Activated CD8-positive, alpha-beta memory T cell treated with anti-CD3 and anti-CD28 coated beads, Interleukin-2, amount 10 ng/mL, durations not matched to agents 7 days and 5 days (primary cell): ENCODE data around the gene GALR3. TPM values are rescaled to one million over a fixed set of nuclear protein-coding genes. Genes with fewer than 3 reads are reported as not detected.
A peak's percentile ranks its signal among the peaks of the same experiment; 100 is the strongest.

Experiments
- ATAC-seq: fragments of 150-1000 bp; cut with Tn5 transposase; one replicate; pipeline ENCODE4 v1.10.0; 2021; ENCODE audit warnings: moderate library complexity
- CTCF ChIA-PET: fragments of 350-600 bp; sonication (Branson Sonifier 250); formaldehyde crosslinking; loops from one replicate; lab custom pipeline; 2021; ENCODE audit warnings: antibody characterized with exemption; lab: Charles Lee
- DNase-seq: peaks from one replicate; pipeline ENCODE4 v3.0.0-alpha.2; 2020
- H3K27ac Mint-ChIP-seq: one replicate; pipeline ENCODE4 v1.8.0; 2021; ENCODE audit warnings: mild to moderate bottlenecking, mixed read lengths
- H3K27me3 Mint-ChIP-seq: one replicate; pipeline ENCODE4 v1.8.0; 2021; ENCODE audit warnings: mixed read lengths
- H3K36me3 Mint-ChIP-seq: one replicate; pipeline ENCODE4 v1.8.0; 2021; ENCODE audit warnings: mild to moderate bottlenecking, mixed read lengths
- H3K4me1 Mint-ChIP-seq: one replicate; pipeline ENCODE4 v1.8.0; 2021; ENCODE audit warnings: mixed read lengths
- H3K4me3 Mint-ChIP-seq: one replicate; pipeline ENCODE4 v1.8.0; 2021; ENCODE audit warnings: mild to moderate bottlenecking, moderate library complexity, mixed read lengths
- H3K9me3 Mint-ChIP-seq: one replicate; pipeline ENCODE4 v1.8.0; 2022; ENCODE audit warnings: low read depth, mixed read lengths
- total RNA-seq, 2 experiments: library from RNA; stranded (reverse); gene quantifications; one replicate each; pipeline ENCODE4 v1.2.3, GENCODE V29; 2021

Gene GALR3
- total RNA-seq, 2 experiments from 2014 or later = not detected

DNA sequence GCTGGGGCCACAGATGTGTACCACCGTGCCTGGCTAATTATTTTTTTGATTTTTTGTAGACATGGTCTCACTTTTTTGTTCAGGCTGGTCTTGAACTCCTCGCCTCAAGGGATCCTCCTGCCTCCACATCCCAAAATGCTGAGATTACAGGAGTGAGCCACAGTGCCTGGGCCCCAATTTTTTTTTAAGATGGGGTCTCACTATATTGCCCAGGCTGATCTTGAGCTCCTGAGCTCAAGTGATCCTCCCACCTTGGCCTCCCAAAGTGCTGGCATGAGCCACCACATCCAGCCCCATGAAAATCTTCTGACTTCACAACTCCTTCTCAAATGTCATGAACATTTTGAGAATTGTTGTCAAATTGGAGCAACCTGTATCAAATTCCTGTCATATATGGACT is 23.3 kb downstream of the GALR3 start:
- ATAC-seq (no peak), DNase-seq (no peak)
- Mint-ChIP-seq H3K36me3 (peaks cover 16% of the 10 kb centered on the region), H3K9me3 (no peaks in the 10 kb centered on the region), H3K4me3 (no peak overlapping the region), H3K27ac (no peak overlapping the region), H3K4me1 (peaks cover 48% of the 10 kb centered on the region), H3K27me3 (no peaks in the 10 kb centered on the region)
- CTCF ChIA-PET = interaction anchor here (1.4 to 3.5 kb wide), 2 partner anchors 11 to 28 kb away, joined by 3 to 16 read pairs; no protein-coding TSS in a partner anchor

DNA sequence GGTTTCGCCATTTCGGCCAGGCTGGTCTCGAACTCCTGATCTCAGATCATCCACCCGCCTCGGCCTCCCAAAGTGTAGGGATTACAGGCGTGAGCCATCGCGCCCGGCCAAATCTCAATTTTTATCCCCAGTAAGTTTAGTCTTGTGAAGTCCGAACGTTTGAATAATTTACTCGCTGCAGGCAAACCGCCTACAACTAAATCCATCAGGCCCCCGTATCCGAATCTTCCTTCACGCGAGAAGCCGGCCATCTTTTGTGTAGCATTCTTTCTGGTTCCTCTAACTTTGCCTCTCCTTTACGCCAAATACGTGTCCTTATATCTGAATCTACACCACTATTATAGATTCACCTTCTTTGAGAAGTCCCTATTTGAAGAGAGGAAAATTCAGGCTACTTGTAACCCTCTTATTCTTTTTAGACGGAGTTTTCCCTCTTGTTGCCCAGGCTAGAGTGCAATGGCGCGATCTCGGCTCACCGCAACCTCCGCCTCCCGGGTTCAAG is 25.5 kb downstream of the GALR3 start:
- no peak for ATAC-seq
- CTCF ChIA-PET = interaction anchor here (0.7 to 4.6 kb wide), 6 partner anchors 10 to 85 kb away, joined by 3 to 28 read pairs (median 4); no protein-coding TSS in a partner anchor
- H3K9me3 Mint-ChIP-seq = no peaks in the 10 kb centered on the region
- peaks cover 46% of the 10 kb centered on the region for H3K4me1 Mint-ChIP-seq
- peak overlapping the region; percentile 96 for H3K27ac Mint-ChIP-seq
- peak; percentile 57 for DNase-seq
- peak overlapping the region; percentile 93 for H3K4me3 Mint-ChIP-seq
- peaks cover 24% of the 10 kb centered on the region for H3K36me3 Mint-ChIP-seq
- H3K27me3 Mint-ChIP-seq = no peaks in the 10 kb centered on the region

DNA sequence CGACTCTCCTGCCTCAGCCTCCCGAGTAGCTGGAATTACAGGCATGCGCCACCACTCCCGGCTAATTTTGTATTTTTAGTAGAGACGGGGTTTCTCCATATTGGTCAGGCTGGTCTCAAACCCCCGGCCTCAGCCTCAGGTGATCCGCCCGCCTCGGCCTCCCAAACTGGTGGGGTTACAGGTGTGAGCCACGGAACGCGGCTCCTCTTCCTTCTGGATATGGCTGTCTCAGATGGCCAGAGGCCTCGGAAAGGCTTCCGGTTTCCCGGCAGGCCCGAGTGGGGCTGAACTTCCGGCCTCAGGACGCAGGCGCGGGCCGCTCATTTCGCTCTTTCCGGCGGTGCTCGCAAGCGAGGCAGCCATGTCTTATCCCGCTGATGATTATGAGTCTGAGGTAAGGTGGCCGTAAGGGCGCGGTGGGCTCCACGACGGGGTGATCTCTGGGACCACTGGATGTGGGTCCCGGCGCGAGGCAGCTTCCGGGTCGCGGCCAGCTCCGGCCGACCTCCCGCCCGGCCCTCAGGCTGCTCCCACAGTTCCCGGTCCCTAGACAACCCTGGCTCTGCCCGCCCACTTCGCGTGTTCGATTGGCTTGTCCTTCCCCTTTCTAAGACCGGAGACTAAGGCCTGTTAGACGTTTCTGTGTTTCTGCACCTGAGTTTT is 26.0 kb downstream of the GALR3 start, which contains the start of gene EIF3L:
Gene EIF3L, plus strand, starts transcription at position 331 of the 663 bp plus-strand sequence. Its CDS starts 31 bp downstream, at position 362.
- H3K9me3 Mint-ChIP-seq = no peaks in the 10 kb centered on the region
- peak; percentile 80 for ATAC-seq
- peak within 1 kb of the TSS; percentile 93 for H3K4me3 Mint-ChIP-seq
- H3K4me1 Mint-ChIP-seq = peaks cover 50% of the 10 kb centered on the region
- CTCF ChIA-PET = interaction anchor here (0.7 to 4.6 kb wide), 5 partner anchors 9 to 82 kb away, joined by 3 to 28 read pairs (median 4); no protein-coding TSS in a partner anchor
- peaks cover 29% of the 10 kb centered on the region for H3K36me3 Mint-ChIP-seq
- DNase-seq = peak; percentile 94
- no peaks in the 10 kb centered on the region for H3K27me3 Mint-ChIP-seq
- peak within 1 kb of the TSS; percentile 96 for H3K27ac Mint-ChIP-seq

DNA sequence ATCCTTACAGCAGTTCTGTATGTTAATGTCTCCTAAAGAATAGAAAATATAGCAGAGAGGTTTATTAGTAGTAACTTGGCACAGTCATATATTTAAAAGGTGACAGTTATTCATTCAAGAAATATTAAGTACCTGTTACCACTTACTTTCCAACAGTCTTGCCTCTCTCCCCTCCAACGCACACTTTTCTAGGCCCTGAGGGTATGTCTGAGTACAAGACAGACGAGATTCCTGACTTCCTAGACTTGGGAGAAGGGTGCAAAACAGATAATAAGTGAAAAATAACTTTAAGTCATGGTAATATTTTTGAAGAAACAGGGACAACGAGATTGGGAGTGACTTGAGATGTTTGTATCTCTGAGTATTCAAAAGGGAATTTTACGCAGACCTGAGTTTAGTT is 27.6 kb downstream of the GALR3 start:
- DNase-seq (no peak), ATAC-seq (no peak)
- H3K36me3 Mint-ChIP-seq = peaks cover 43% of the 10 kb centered on the region
- peak overlapping the region; percentile 93 for H3K4me3 Mint-ChIP-seq
- CTCF ChIA-PET = interaction anchor here (1.2 to 4.6 kb wide), 3 partner anchors 9 to 80 kb away, joined by 4 to 28 read pairs (median 4); no protein-coding TSS in a partner anchor
- H3K9me3 Mint-ChIP-seq = no peaks in the 10 kb centered on the region
- H3K4me1 Mint-ChIP-seq = peaks cover 48% of the 10 kb centered on the region
- H3K27me3 Mint-ChIP-seq = no peaks in the 10 kb centered on the region
- H3K27ac Mint-ChIP-seq = no peak overlapping the region

DNA sequence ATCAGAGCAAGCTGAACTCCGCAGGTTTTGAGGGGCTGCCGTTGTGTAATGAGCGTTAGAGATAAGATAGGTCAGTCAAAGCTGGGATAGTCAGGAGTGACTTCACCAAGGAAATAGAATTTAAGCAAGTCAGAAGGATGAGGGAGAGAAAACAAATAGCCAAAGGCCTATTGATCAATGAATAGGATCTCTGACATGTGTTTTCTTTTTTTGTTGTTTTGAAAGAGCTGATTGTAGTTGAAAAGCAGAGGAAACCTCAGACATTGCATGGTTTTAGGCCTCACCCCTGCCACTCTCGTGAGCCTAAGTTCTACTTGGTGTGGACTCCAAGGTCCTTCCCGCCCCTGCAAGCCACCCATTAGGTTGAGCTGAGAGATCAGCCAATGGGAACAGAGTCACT is 29.2 kb downstream of the GALR3 start:
- Mint-ChIP-seq H3K9me3 (no peaks in the 10 kb centered on the region), H3K4me3 (no peak overlapping the region), H3K27ac (no peak overlapping the region), H3K27me3 (no peaks in the 10 kb centered on the region), H3K4me1 (peaks cover 46% of the 10 kb centered on the region), H3K36me3 (peaks cover 50% of the 10 kb centered on the region)
- CTCF ChIA-PET = interaction anchor here (1.0 to 1.2 kb wide), 2 partner anchors 11 to 34 kb away, joined by 3 to 4 read pairs; no protein-coding TSS in a partner anchor
- ATAC-seq (no peak), DNase-seq (no peak)

DNA sequence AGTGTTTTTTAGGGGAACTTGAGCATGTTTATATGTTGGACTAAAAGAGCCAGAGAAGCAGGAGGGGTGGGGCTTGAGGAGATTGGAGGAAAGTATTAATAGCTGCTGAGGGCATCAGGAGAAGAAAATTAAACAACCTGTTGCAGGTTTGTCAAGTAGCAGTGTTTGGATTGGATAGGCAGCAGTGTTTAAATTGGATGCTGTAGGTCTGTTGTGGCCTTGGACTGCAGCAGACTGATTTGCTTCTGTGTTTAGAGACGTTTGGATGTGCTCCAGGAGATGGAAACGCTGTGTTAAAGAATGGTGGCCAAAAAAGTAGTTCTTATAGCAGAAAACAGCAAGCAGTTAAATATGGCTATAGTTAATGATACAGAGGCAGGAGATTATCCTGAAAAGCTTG is 31.8 kb downstream of the GALR3 start:
- H3K27me3 Mint-ChIP-seq = no peaks in the 10 kb centered on the region
- peaks cover 33% of the 10 kb centered on the region for H3K4me1 Mint-ChIP-seq
- ATAC-seq (no peak), DNase-seq (no peak)
- no peak overlapping the region for H3K27ac Mint-ChIP-seq
- peaks cover 54% of the 10 kb centered on the region for H3K36me3 Mint-ChIP-seq
- CTCF ChIA-PET = interaction anchor here (0.9 to 3.0 kb wide), 4 partner anchors 9 to 79 kb away, joined by 3 to 16 read pairs (median 7); no protein-coding TSS in a partner anchor
- no peak overlapping the region for H3K4me3 Mint-ChIP-seq
- H3K9me3 Mint-ChIP-seq = no peaks in the 10 kb centered on the region

DNA sequence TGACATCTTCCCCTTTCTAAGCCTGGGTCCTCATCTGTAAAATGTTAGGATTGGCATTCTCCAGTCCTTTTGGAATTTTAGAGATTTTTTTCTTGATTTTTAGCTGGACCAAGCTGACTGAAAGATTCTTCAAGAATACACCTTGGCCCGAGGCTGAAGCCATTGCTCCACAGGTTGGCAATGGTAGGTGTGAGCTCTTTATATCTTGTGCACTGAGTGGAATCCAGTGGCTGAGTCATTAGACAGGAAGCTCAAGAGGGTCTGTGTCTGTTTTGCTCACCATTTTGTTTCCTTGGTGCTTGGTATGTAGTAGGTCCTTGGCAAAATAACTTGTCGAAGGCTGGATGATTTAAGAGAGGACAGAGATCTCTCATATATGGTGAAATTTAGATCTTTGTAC is 32.3 kb downstream of the GALR3 start:
- CTCF ChIA-PET = interaction anchor here (0.8 to 3.0 kb wide), 6 partner anchors 8 to 79 kb away, joined by 3 to 16 read pairs (median 4); no protein-coding TSS in a partner anchor
- peaks cover 54% of the 10 kb centered on the region for H3K36me3 Mint-ChIP-seq

DNA sequence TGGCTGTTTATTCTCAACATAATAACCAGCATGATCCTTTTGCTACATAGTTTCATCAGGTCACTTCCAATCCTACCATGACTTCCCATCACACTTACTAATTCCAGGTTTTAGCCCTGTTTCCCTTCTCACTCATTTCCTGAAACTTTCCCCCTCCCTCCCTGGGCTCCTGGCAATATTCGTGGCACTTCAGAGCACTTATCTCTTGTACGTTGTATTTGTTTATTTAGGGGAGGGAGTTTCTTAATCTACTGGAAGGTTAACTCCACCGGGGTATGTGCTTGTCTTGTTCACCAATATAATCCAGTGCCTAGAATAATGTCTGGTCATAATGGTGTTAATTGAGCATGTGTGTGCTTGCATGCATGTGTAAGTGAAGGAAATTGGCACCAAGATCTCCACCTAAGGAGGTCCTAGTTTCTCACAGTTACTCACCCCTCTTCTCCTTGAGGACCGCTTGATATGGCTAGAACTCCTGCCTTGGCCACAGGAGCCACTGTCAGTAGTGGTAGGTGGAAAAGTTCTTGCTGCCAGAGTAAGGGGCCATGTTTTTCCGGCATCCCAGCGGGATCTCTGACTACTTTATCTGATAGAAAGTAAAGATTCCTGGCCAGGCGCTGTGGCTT is 37.7 kb downstream of the GALR3 start:
- no peak overlapping the region for H3K27ac Mint-ChIP-seq
- no peaks in the 10 kb centered on the region for H3K9me3 Mint-ChIP-seq
- H3K4me1 Mint-ChIP-seq = peaks cover 3% of the 10 kb centered on the region
- no peaks in the 10 kb centered on the region for H3K27me3 Mint-ChIP-seq
- no peak overlapping the region for H3K4me3 Mint-ChIP-seq
- DNase-seq = no peak
- peaks cover 50% of the 10 kb centered on the region for H3K36me3 Mint-ChIP-seq
- CTCF ChIA-PET = interaction anchor here (1.4 to 6.5 kb wide), 6 partner anchors 17 to 105 kb away, joined by 3 to 138 read pairs (median 8); partner anchors contain the start of genes ANKRD54 and GCAT
- no peak for ATAC-seq

More for the DNA sequence above, 32.3 kb downstream of the GALR3 start:
- Mint-ChIP-seq H3K9me3 (no peaks in the 10 kb centered on the region), H3K4me3 (no peak overlapping the region), H3K4me1 (peaks cover 29% of the 10 kb centered on the region), H3K27ac (no peak overlapping the region), H3K27me3 (no peaks in the 10 kb centered on the region)
- ATAC-seq (no peak), DNase-seq (no peak)

DNA sequence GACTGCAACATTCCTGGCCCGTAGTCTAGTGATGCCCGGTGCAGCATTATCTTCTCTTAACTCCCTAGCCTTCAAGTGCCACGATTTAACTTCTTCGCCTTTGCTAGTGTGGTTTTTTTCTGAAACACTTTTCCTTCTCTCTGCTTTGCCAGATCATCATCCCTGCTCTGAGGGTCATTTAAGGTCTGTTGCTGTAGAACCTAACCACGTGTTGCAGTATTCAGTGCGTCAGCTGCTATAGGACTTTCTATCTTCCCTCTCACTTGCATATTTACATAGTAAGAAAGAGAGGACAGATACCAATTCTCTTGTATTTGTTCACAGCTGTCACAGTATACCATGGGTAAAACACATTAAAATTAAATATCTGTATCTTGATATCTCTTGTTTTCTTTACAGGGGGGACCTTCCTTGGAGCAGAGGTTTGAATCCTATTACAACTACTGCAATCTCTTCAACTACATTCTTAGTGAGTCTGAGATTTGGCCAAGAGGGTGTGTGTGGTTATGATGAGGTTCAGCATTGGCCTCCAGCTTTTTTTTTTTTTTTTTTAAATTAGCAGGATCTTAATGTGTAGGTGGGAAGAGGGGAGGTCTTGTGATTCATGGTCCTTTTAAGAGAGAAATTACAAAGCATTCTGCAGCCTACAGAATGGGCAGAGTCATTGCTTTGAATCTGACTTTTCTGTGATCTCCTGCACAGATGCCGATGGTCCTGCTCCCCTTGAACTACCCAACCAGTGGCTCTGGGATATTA is 39.6 kb downstream of the GALR3 start:
- no peak overlapping the region for H3K27ac Mint-ChIP-seq
- ATAC-seq (no peak), DNase-seq (no peak)
- CTCF ChIA-PET = interaction anchor here (0.6 to 6.5 kb wide), 38 partner anchors 8 to 324 kb away, joined by 3 to 138 read pairs (median 6); partner anchors contain the start of genes ANKRD54, C22orf23, EIF3L and GALR3
- no peaks in the 10 kb centered on the region for H3K9me3 Mint-ChIP-seq
- no peaks in the 10 kb centered on the region for H3K27me3 Mint-ChIP-seq
- H3K4me3 Mint-ChIP-seq = no peak overlapping the region
- peaks cover 54% of the 10 kb centered on the region for H3K36me3 Mint-ChIP-seq
- peaks cover 3% of the 10 kb centered on the region for H3K4me1 Mint-ChIP-seq

DNA sequence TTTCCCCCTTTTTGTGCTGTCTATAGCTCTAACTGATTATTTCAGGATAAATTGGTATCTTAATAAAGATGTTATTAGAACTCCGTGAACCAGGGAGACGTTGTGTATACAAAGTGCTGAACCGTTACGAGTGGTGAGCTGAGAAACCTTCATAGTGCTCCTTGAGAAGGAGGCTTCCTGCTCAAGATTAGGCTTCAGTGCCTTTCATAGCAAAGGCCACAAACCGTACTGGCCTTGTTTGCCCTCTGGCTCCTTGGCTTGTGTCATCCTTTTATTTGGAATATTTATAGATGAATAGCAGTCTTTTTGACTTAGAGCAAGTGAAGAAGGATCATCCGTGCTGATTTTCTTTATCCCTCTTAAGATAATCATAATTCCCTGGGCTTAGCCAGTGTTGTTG is 42.3 kb downstream of the GALR3 start:
- H3K27ac Mint-ChIP-seq = no peak overlapping the region
- DNase-seq (no peak), ATAC-seq (no peak)
- no peak overlapping the region for H3K4me3 Mint-ChIP-seq
- H3K36me3 Mint-ChIP-seq = peaks cover 54% of the 10 kb centered on the region
- H3K9me3 Mint-ChIP-seq = no peaks in the 10 kb centered on the region
- H3K27me3 Mint-ChIP-seq = no peaks in the 10 kb centered on the region
- H3K4me1 Mint-ChIP-seq = peaks cover 3% of the 10 kb centered on the region
- CTCF ChIA-PET = interaction anchor here (0.7 to 6.5 kb wide), 3 partner anchors 10 to 48 kb away, joined by 3 to 138 read pairs (median 3); partner anchors contain the start of gene ANKRD54

DNA sequence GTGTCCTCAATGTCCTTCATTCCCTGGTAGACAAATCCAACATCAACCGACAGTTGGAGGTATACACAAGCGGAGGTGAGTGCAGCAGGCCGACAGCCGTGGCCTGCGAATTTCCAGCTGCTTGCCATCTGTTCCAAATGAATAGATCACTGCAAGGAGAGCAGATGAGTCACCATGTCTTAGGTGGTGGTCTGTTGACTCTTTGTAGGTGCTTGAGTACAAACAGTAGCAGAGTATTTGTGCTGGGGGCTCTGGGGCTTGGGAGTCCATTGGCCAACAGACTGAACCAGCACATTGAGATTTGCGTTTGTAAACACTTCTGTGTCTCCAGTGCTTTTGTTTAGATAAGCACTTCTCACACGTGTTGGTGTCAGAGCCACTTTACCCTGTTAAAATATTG is 47.1 kb downstream of the GALR3 start:
- no peaks in the 10 kb centered on the region for H3K4me1 Mint-ChIP-seq
- DNase-seq = no peak
- ATAC-seq = no peak
- CTCF ChIA-PET = no interaction called here
- H3K4me3 Mint-ChIP-seq = no peak overlapping the region
- H3K36me3 Mint-ChIP-seq = peaks cover 50% of the 10 kb centered on the region
- H3K27ac Mint-ChIP-seq = no peak overlapping the region
- no peaks in the 10 kb centered on the region for H3K9me3 Mint-ChIP-seq
- no peaks in the 10 kb centered on the region for H3K27me3 Mint-ChIP-seq
